Neural cell (in vitro differentiated cells): ENCODE measurements around the gene POLRMT. TPM values are rescaled to one million over a fixed set of nuclear protein-coding genes. Genes with fewer than 3 reads are reported as not detected.
A peak's percentile ranks its signal among the peaks of the same experiment; 100 is the strongest.

Experiments
- H2AFZ ChIP-seq: fragments of 200-600, 300-800 bp; sonication (generic), shearing (Covaris generic); 2 replicates; pipeline ENCODE4 v1.6.0; 2014; ENCODE audit warnings: low read depth, mild to moderate bottlenecking, antibody characterized with exemption, low read length, moderate library complexity
- H3F3A ChIP-seq: fragments of 200-600 bp; shearing (Covaris generic); 2 replicates; pipeline ENCODE4 v1.6.1; 2016; ENCODE audit warnings: mild to moderate bottlenecking, moderate library complexity, mixed read lengths, antibody characterized with exemption, low read length; ENCODE audit not compliant: insufficient read depth, poor library complexity, severe bottlenecking
- H3K27ac ChIP-seq: fragments of 200-600, 300-800 bp; sonication (generic), shearing (Covaris generic); 2 replicates; pipeline ENCODE4 v1.5.1; 2014; ENCODE audit warnings: mild to moderate bottlenecking, low read length, moderate library complexity
- H3K27me3 ChIP-seq: fragments of 300-800, 200-600 bp; sonication (generic), shearing (Covaris generic); 2 replicates; pipeline ENCODE4 v1.6.0; 2014; ENCODE audit warnings: mild to moderate bottlenecking, low read depth, low read length, moderate library complexity; ENCODE audit not compliant: insufficient read depth
- H3K36me3 ChIP-seq: fragments of 300-800, 200-600 bp; sonication (generic), shearing (Covaris generic); 2 replicates; pipeline ENCODE4 v1.5.1; 2014; ENCODE audit warnings: mild to moderate bottlenecking, antibody characterized with exemption, low read length, moderate library complexity; ENCODE audit not compliant: insufficient read depth
- H3K4me2 ChIP-seq: fragments of 300-800, 200-600 bp; sonication (generic), shearing (Covaris generic); 2 replicates; pipeline ENCODE4 v1.6.0; 2014; ENCODE audit warnings: mild to moderate bottlenecking, low read length
- H3K4me3 ChIP-seq: fragments of 300-800, 200-600 bp; sonication (generic), shearing (Covaris generic); 2 replicates; pipeline ENCODE4 v1.5.1; 2014; ENCODE audit warnings: mild to moderate bottlenecking, low read length, moderate library complexity
- H3K79me2 ChIP-seq: fragments of 200-600 bp; shearing (Covaris generic); replicated peaks from 2 replicates; pipeline ENCODE4 v1.6.0; 2014; ENCODE audit warnings: mild to moderate bottlenecking, low read length, moderate library complexity; ENCODE audit not compliant: insufficient read depth
- H3K9ac ChIP-seq: fragments of 300-800, 200-600 bp; sonication (generic), shearing (Covaris generic); 2 replicates; pipeline ENCODE4 v1.6.1; 2016; ENCODE audit warnings: mild to moderate bottlenecking, low read length, mixed read lengths
- H3K9me2 ChIP-seq: fragments of 200-600 bp; shearing (Covaris generic); 2 replicates; pipeline ENCODE4 v1.6.1; 2016; ENCODE audit warnings: mild to moderate bottlenecking, low read length, mixed read lengths; ENCODE audit not compliant: insufficient read depth
- H3K9me3 ChIP-seq: fragments of 200-600, 300-800 bp; sonication (generic), shearing (Covaris generic); 2 replicates; pipeline ENCODE4 v1.6.1; 2016; ENCODE audit warnings: mild to moderate bottlenecking, mixed run types, low read length, moderate library complexity, mixed read lengths
- H4K20me1 ChIP-seq: fragments of 200-600 bp; shearing (Covaris generic); 2 replicates; pipeline ENCODE4 v1.6.1; 2016; ENCODE audit warnings: mild to moderate bottlenecking, mixed run types; ENCODE audit not compliant: insufficient read depth
- EP300 ChIP-seq: fragments of 450-650 bp; conservative IDR thresholded peaks from 2 replicates; pipeline ENCODE4 v1.6.1; 2014; ENCODE audit warnings: antibody characterized with exemption, mild to moderate bottlenecking, moderate library complexity; ENCODE audit not compliant: poor library complexity, severe bottlenecking
- EZH2 ChIP-seq: fragments of 200-600, 300-800 bp; shearing (Covaris generic), sonication (generic); IDR thresholded peaks from 2 replicates; pipeline ENCODE4 v1.6.1; 2014; ENCODE audit warnings: antibody characterized with exemption, low read length, borderline replicate concordance, mild to moderate bottlenecking; ENCODE audit not compliant: insufficient read depth, poor library complexity, severe bottlenecking
- MXI1 ChIP-seq: fragments of 450-650 bp; conservative IDR thresholded peaks from 2 replicates; pipeline ENCODE4 v1.6.1; 2014; ENCODE audit warnings: antibody characterized with exemption, mild to moderate bottlenecking; ENCODE audit not compliant: poor library complexity, severe bottlenecking
- POLR2AphosphoS5 ChIP-seq: IDR thresholded peaks from 2 replicates; pipeline ENCODE4 v1.6.1; 2012
- RAD21 ChIP-seq: fragments of 450-650 bp; conservative IDR thresholded peaks from 2 replicates; pipeline ENCODE4 v1.6.1; 2014; ENCODE audit warnings: antibody characterized with exemption, mild to moderate bottlenecking, moderate library complexity
- SMC3 ChIP-seq: fragments of 450-650 bp; conservative IDR thresholded peaks from 2 replicates; pipeline ENCODE4 v1.6.1; 2014; ENCODE audit warnings: antibody characterized with exemption, mild to moderate bottlenecking, moderate library complexity; ENCODE audit not compliant: poor library complexity
- TAF1 ChIP-seq: IDR thresholded peaks from 2 replicates; pipeline ENCODE4 v1.6.1; 2012; ENCODE audit warnings: low read depth
- polyA plus RNA-seq: library from polyadenylated mRNA; depleted of rRNA; stranded (reverse); fragments of >200 nt; gene quantifications from 2 replicates; pipeline ENCODE4 v1.2.3, GENCODE V29; 2014
- TF ChIP-seq, protein P1 (sequence below): IDR thresholded peaks from 2 replicates; pipeline ENCODE4 v1.6.1; 2012; ENCODE audit warnings: borderline replicate concordance
- TF ChIP-seq, protein P2 (sequence below): fragments of 450-650 bp; IDR thresholded peaks from 2 replicates; pipeline ENCODE4 v1.5.1; 2014; ENCODE audit warnings: antibody characterized with exemption, mild to moderate bottlenecking, moderate library complexity; ENCODE audit not compliant: poor library complexity, severe bottlenecking

POLRMT gene
- polyA plus RNA-seq, 1 donor from 2014 or later = 28.3 TPM

DNA sequence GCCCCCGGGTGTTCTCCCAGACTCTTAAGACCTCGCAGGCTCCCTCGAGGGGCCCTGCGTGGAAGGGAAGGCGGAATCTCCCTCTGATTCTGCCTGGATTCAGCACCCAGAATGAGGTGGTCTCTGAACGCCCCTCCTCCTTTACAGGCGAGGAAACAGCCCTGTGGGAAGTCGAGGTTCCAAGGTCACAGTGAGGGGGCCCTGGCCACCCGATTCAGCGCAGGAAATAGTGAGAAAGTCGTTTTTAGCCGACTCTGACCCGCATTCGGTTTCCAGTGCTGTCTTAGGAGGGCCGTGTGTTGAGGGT lies 59.9 kb downstream of the POLRMT start:
- H4K20me1 ChIP-seq = peaks cover 4% of the 10 kb centered on the region

DNA sequence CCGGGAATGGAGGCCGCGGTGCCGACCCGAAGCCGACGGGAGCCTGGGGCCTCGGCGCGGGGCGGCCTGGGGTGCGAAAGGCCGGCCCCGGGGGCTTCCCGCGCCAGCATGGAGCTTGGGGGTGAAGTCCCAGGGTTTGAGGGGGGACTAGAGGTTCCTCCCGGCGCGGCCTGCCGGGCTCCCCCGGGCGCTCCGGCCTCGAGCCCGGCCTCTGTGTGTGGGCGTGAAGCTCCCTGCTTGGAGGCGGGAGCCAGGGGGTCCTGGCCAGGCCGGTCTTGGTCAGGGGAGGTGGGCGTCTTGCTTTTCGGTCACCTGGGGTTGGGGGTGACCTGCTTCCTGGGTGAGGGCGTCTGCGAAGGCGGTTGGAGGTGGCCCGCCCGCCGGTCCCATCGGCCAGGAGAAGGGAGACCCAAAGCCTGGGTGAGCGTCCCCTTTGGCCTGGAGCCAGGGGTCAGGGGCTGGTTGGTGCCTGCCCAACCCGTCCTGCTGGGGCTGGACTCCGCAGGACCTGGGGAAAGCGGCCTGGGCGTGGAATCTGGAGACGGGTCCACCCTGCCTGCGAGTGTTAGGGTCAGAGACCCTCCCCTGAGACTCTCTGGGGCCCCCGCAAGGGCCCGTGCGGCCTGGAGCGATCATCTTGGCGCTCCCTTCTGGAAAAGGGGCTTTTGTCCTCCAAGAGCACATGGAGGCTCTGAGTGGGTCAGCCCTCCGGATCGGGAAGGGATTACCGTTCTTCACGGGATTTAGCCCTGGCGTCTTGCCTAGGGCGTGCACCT lies 60.4 kb downstream of the POLRMT start:
- H3K27ac ChIP-seq = peak overlapping the region; percentile 86
- H2AFZ ChIP-seq = no peak overlapping the region
- peaks cover 46% of the 10 kb centered on the region for H3K79me2 ChIP-seq
- H3K9me2 ChIP-seq = no peaks in the 10 kb centered on the region
- H3K4me2 ChIP-seq = peak overlapping the region; percentile 72
- peak overlapping the region; percentile 94 for H3K9ac ChIP-seq
- TF ChIP-seq, protein P1, sequence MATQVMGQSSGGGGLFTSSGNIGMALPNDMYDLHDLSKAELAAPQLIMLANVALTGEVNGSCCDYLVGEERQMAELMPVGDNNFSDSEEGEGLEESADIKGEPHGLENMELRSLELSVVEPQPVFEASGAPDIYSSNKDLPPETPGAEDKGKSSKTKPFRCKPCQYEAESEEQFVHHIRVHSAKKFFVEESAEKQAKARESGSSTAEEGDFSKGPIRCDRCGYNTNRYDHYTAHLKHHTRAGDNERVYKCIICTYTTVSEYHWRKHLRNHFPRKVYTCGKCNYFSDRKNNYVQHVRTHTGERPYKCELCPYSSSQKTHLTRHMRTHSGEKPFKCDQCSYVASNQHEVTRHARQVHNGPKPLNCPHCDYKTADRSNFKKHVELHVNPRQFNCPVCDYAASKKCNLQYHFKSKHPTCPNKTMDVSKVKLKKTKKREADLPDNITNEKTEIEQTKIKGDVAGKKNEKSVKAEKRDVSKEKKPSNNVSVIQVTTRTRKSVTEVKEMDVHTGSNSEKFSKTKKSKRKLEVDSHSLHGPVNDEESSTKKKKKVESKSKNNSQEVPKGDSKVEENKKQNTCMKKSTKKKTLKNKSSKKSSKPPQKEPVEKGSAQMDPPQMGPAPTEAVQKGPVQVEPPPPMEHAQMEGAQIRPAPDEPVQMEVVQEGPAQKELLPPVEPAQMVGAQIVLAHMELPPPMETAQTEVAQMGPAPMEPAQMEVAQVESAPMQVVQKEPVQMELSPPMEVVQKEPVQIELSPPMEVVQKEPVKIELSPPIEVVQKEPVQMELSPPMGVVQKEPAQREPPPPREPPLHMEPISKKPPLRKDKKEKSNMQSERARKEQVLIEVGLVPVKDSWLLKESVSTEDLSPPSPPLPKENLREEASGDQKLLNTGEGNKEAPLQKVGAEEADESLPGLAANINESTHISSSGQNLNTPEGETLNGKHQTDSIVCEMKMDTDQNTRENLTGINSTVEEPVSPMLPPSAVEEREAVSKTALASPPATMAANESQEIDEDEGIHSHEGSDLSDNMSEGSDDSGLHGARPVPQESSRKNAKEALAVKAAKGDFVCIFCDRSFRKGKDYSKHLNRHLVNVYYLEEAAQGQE = no peak
- TF ChIP-seq MXI1 (peak; percentile 4), SMC3 (no peak), RAD21 (no peak), EP300 (no peak), TAF1 (no peak), POLR2AphosphoS5 (no peak), EZH2 (no peak)
- no peaks in the 10 kb centered on the region for H3K9me3 ChIP-seq
- no peaks in the 10 kb centered on the region for H3F3A ChIP-seq
- no peaks in the 10 kb centered on the region for H3K27me3 ChIP-seq
- H4K20me1 ChIP-seq = peaks cover 4% of the 10 kb centered on the region
- H3K36me3 ChIP-seq = no peaks in the 10 kb centered on the region
- peak overlapping the region; percentile 99 for H3K4me3 ChIP-seq

More for the DNA sequence above, 59.9 kb downstream of the POLRMT start:
- H2AFZ ChIP-seq = peak overlapping the region; percentile 28
- no peaks in the 10 kb centered on the region for H3K9me2 ChIP-seq
- H3K27ac ChIP-seq = peak overlapping the region; percentile 86
- H3K9ac ChIP-seq = peak overlapping the region; percentile 94
- peak overlapping the region; percentile 72 for H3K4me2 ChIP-seq
- H3K79me2 ChIP-seq = peaks cover 50% of the 10 kb centered on the region
- H3K4me3 ChIP-seq = peak overlapping the region; percentile 99
- H3K9me3 ChIP-seq = no peaks in the 10 kb centered on the region
- no peaks in the 10 kb centered on the region for H3F3A ChIP-seq
- H3K27me3 ChIP-seq = no peaks in the 10 kb centered on the region
- TF ChIP-seq, protein P2, sequence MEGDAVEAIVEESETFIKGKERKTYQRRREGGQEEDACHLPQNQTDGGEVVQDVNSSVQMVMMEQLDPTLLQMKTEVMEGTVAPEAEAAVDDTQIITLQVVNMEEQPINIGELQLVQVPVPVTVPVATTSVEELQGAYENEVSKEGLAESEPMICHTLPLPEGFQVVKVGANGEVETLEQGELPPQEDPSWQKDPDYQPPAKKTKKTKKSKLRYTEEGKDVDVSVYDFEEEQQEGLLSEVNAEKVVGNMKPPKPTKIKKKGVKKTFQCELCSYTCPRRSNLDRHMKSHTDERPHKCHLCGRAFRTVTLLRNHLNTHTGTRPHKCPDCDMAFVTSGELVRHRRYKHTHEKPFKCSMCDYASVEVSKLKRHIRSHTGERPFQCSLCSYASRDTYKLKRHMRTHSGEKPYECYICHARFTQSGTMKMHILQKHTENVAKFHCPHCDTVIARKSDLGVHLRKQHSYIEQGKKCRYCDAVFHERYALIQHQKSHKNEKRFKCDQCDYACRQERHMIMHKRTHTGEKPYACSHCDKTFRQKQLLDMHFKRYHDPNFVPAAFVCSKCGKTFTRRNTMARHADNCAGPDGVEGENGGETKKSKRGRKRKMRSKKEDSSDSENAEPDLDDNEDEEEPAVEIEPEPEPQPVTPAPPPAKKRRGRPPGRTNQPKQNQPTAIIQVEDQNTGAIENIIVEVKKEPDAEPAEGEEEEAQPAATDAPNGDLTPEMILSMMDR = no peak
- TF ChIP-seq, protein P1 = peak; percentile 23
- H3K36me3 ChIP-seq = no peaks in the 10 kb centered on the region
